OCI-LY3 (cell line): ENCODE measurements around the gene ATP6V0A1.

ENCODE experiments used
- H2AFZ ChIP-seq: fragments of 200-600, 300-600 bp; shearing (Covaris generic); 2 replicates; pipeline ENCODE4 v1.6.0; 2014; ENCODE audit warnings: antibody characterized with exemption, low read depth, low read length
- H3K27ac ChIP-seq: fragments of 200-600, 300-600 bp; sonication (generic); 2 replicates; pipeline ENCODE4 v1.5.1; 2014; ENCODE audit warnings: mild to moderate bottlenecking, low read length, moderate library complexity, mixed read lengths
- H3K27me3 ChIP-seq: fragments of 200-600, 300-600 bp; sonication (generic); 2 replicates; pipeline ENCODE4 v1.6.1; 2014; ENCODE audit warnings: low read depth, low read length, mixed read lengths
- H3K36me3 ChIP-seq: fragments of 200-600, 300-600 bp; sonication (generic); replicated peaks from 2 replicates; pipeline ENCODE3; 2014; ENCODE audit warnings: low read depth, low read length, mixed read lengths
- H3K4me1 ChIP-seq: fragments of 300-600, 200-600 bp; sonication (generic); 2 replicates; pipeline ENCODE4 v1.6.1; 2014; ENCODE audit warnings: low read length, mixed read lengths
- H3K4me2 ChIP-seq: fragments of 200-600, 300-600 bp; sonication (generic); 2 replicates; pipeline ENCODE4 v1.6.1; 2014; ENCODE audit warnings: low read length, mixed read lengths
- H3K4me3 ChIP-seq: fragments of 300-600, 200-600 bp; sonication (generic); 2 replicates; pipeline ENCODE4 v1.5.1; 2014; ENCODE audit warnings: antibody characterized with exemption, mild to moderate bottlenecking, low read length, moderate library complexity
- H3K79me2 ChIP-seq: fragments of 300-600, 200-600 bp; shearing (Covaris generic); 2 replicates; pipeline ENCODE4 v1.6.1; 2014; ENCODE audit warnings: mild to moderate bottlenecking, low read length, mixed read lengths
- H3K9ac ChIP-seq: fragments of 300-600, 200-600 bp; shearing (Covaris generic); 2 replicates; pipeline ENCODE4 v1.6.0; 2014; ENCODE audit warnings: mild to moderate bottlenecking, low read length, moderate library complexity
- H3K9me3 ChIP-seq: fragments of 200-600, 300-600 bp; shearing (Covaris generic); 2 replicates; pipeline ENCODE4 v1.6.1; 2014; ENCODE audit warnings: low read length, mixed read lengths; ENCODE audit not compliant: insufficient read depth
- H4K20me1 ChIP-seq: fragments of 200-600, 300-600 bp; sonication (generic); 2 replicates; pipeline ENCODE4 v1.6.1; 2016; ENCODE audit warnings: low read length, mixed read lengths; ENCODE audit not compliant: insufficient read depth
- EZH2phosphoT487 ChIP-seq: fragments of 200-600 bp; shearing (Covaris generic); IDR thresholded peaks from 2 replicates; pipeline ENCODE4 v1.6.1; 2018; ENCODE audit warnings: antibody characterized with exemption, mixed run types, low read depth
- TF ChIP-seq, protein P1 (sequence below): fragments of 200-600, 300-600 bp; sonication (generic); IDR thresholded peaks from 2 replicates; pipeline ENCODE4 v1.5.1; 2014; ENCODE audit warnings: antibody characterized with exemption, low read length, low read depth

ATP6V0A1 gene

DNA sequence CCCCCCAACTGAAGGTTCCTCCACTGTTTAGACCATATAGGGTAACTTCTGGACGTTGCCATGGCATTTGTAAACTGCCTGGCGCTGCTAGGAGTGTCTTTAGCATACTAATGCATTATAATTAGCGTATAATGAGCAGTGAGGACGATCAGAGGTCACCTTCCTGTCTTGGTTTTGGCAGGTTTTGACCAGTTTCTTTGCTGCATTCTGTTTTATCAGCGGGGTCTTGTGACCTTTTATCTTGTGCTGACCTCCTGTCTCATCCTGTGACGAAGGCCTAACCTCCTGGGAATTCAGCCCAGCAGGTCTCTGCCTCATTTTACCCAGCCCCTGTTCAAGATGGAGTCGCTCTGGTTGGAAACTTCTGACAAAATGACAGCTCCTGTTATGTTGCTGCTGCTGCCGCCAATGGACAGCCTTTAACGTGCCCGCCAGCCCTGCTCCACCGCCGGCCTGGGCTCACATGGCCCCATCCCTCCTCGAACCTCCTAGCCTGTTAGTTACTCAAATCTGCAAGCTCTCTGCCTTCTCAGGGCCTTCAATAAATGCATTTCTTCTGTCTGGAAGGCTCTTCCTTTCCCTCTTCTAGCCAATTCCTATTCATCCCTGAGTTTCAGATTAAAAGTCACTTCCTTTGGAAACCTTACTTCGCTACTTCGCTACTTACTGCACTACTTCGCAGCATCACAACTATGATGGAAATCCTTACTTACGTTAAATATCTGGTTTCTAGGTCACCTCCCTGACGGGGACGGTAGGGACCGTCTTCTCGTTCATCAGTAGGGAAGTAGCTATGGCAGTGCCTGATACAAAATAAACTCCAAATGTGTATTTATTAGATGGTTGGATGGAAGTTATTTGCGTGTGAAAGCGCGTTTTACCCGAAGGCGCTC lies 76.7 kb downstream of the ATP6V0A1 start:
- H4K20me1 ChIP-seq: peaks cover 13% of the 10 kb centered on the region; the same call in 1 of the 2 replicates
- peaks cover 37% of the 10 kb centered on the region for H3K4me1 ChIP-seq
- peak overlapping the region; percentile 93 for H3K9ac ChIP-seq
- H3K4me3 ChIP-seq: peak overlapping the region; percentile 84
- H3K4me2 ChIP-seq: peak overlapping the region; percentile 98
- peak overlapping the region; percentile 79 for H2AFZ ChIP-seq
- peaks cover 16% of the 10 kb centered on the region for H3K36me3 ChIP-seq
- H3K9me3 ChIP-seq: no peaks in the 10 kb centered on the region
- TF ChIP-seq EZH2phosphoT487: no peak
- TF ChIP-seq, protein P1, sequence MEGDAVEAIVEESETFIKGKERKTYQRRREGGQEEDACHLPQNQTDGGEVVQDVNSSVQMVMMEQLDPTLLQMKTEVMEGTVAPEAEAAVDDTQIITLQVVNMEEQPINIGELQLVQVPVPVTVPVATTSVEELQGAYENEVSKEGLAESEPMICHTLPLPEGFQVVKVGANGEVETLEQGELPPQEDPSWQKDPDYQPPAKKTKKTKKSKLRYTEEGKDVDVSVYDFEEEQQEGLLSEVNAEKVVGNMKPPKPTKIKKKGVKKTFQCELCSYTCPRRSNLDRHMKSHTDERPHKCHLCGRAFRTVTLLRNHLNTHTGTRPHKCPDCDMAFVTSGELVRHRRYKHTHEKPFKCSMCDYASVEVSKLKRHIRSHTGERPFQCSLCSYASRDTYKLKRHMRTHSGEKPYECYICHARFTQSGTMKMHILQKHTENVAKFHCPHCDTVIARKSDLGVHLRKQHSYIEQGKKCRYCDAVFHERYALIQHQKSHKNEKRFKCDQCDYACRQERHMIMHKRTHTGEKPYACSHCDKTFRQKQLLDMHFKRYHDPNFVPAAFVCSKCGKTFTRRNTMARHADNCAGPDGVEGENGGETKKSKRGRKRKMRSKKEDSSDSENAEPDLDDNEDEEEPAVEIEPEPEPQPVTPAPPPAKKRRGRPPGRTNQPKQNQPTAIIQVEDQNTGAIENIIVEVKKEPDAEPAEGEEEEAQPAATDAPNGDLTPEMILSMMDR: no peak
- H3K79me2 ChIP-seq: peaks cover 23% of the 10 kb centered on the region
- H3K27me3 ChIP-seq: no peaks in the 10 kb centered on the region
- peak overlapping the region; percentile 77 for H3K27ac ChIP-seq

DNA sequence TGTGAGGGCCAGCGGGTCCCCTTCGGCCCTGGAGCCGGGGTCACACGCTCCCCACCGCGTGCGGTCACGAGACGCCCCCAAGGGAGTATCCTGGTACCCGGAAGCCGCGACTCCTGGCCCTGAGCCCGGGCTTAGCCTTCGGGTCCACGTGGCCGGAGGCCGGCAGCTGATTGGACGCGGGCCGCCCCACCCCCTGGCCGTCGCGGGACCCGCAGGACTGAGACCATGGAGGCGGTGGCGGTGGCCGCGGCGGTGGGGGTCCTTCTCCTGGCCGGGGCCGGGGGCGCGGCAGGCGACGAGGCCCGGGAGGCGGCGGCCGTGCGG lies 77.3 kb downstream of the ATP6V0A1 start, which contains the start of gene NAGLU:
Gene NAGLU (plus strand): TSS at position 194 of the 324 bp plus-strand sequence. CDS start 32 bp downstream, at position 226.
- H4K20me1 ChIP-seq: peaks cover 13% of the 10 kb centered on the region; the same call in 1 of the 2 replicates
- no peaks in the 10 kb centered on the region for H3K27me3 ChIP-seq
- peak within 1 kb of the TSS; percentile 84 for H3K4me3 ChIP-seq
- no peak for TF ChIP-seq EZH2phosphoT487
- TF ChIP-seq, protein P1: no peak
- H3K36me3 ChIP-seq: peaks cover 20% of the 10 kb centered on the region
- H2AFZ ChIP-seq: peak within 1 kb of the TSS; percentile 79
- H3K9me3 ChIP-seq: no peaks in the 10 kb centered on the region
- H3K4me2 ChIP-seq: peak within 1 kb of the TSS; percentile 98
- H3K4me1 ChIP-seq: peaks cover 31% of the 10 kb centered on the region
- peak within 1 kb of the TSS; percentile 77 for H3K27ac ChIP-seq
- peaks cover 23% of the 10 kb centered on the region for H3K79me2 ChIP-seq
- peak within 1 kb of the TSS; percentile 93 for H3K9ac ChIP-seq

DNA sequence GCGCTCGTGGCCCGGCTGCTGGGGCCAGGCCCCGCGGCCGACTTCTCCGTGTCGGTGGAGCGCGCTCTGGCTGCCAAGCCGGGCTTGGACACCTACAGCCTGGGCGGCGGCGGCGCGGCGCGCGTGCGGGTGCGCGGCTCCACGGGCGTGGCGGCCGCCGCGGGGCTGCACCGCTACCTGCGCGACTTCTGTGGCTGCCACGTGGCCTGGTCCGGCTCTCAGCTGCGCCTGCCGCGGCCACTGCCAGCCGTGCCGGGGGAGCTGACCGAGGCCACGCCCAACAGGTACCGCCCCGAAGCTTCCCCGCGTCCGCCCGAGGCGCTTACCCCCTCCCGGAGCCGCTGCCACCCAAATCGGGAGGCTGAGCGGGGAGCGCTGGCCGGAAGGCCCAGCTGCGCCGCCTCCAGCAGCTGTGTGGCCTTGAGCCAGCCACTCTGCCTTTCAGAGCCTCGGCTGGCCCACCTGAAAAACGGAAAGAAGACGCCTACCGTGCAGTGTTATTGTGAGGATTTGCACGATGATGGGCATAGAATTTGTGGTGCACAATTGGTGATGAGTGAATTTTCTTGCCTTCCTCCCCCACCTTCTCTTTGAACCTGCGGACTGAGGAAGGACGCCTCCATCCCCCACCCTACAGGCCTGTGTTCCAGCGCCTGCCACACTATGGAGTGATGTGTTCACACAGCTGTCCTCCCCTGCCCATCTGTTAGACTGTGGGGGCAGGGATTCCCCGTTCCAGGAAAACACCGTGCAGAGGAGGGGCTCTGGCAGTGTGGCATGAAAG lies 77.9 kb downstream of the ATP6V0A1 start:
- H3K79me2 ChIP-seq: peaks cover 23% of the 10 kb centered on the region
- H3K36me3 ChIP-seq: peaks cover 25% of the 10 kb centered on the region
- H3K4me2 ChIP-seq: peak overlapping the region; percentile 97
- TF ChIP-seq, protein P1: no peak
- TF ChIP-seq EZH2phosphoT487: no peak
- H4K20me1 ChIP-seq: peaks cover 13% of the 10 kb centered on the region; the same call in 1 of the 2 replicates
- no peaks in the 10 kb centered on the region for H3K9me3 ChIP-seq
- H3K27ac ChIP-seq: peak overlapping the region; percentile 53
- no peaks in the 10 kb centered on the region for H3K27me3 ChIP-seq
- peak overlapping the region; percentile 84 for H3K4me3 ChIP-seq
- H3K9ac ChIP-seq: peak overlapping the region; percentile 93
- H2AFZ ChIP-seq: no peak overlapping the region
- peaks cover 27% of the 10 kb centered on the region for H3K4me1 ChIP-seq
